WERI-Rb-1 (cell line): ENCODE results near the gene EBNA1BP2.

Experiments
- DNase-seq: peaks from one replicate; pipeline ENCODE4 v3.0.0-alpha.2; 2020
- H3K27ac ChIP-seq: fragments of 250-450 bp; sonication (Bioruptor Pico); 2 replicates; pipeline ENCODE4 v1.5.1; 2020; ENCODE audit warnings: mild to moderate bottlenecking, moderate library complexity
- H3K27me3 ChIP-seq: fragments of 250-450 bp; sonication (Bioruptor Pico); 2 replicates; pipeline ENCODE4 v1.5.1; 2021; ENCODE audit warnings: mild to moderate bottlenecking, low read depth, moderate library complexity; ENCODE audit not compliant: insufficient read depth, severe bottlenecking
- H3K36me3 ChIP-seq: fragments of 250-450 bp; sonication (Bioruptor Pico); 2 replicates; pipeline ENCODE4 v1.5.1; 2020; ENCODE audit warnings: mild to moderate bottlenecking, moderate library complexity
- H3K4me3 ChIP-seq: 2 replicates; pipeline ENCODE4 v1.5.1; 2011; ENCODE audit warnings: low read depth, mild to moderate bottlenecking, control low read depth, low read length
- H3K9me3 ChIP-seq: fragments of 250-450 bp; sonication (Bioruptor Pico); 2 replicates; pipeline ENCODE4 v1.5.1; 2021; ENCODE audit warnings: mild to moderate bottlenecking, moderate library complexity; ENCODE audit not compliant: severe bottlenecking
- TF ChIP-seq, protein P1 (sequence below): IDR thresholded peaks from 2 replicates; pipeline ENCODE4 v1.5.1; 2011; ENCODE audit warnings: low read depth, mild to moderate bottlenecking, control low read depth, inconsistent platforms, low read length

The EBNA1BP2 gene

GRCh38 chr1:43199093-43199726, 27.1 kb upstream of the EBNA1BP2 start:
- Histone ChIP-seq H3K27me3 (no peaks in the 10 kb centered on the region), H3K9me3 (peaks cover 9% of the 10 kb centered on the region), H3K27ac (no peak overlapping the region), H3K36me3 (no peaks in the 10 kb centered on the region), H3K4me3 (no peak overlapping the region)
- DNase-seq: no peak
- TF ChIP-seq, protein P1, sequence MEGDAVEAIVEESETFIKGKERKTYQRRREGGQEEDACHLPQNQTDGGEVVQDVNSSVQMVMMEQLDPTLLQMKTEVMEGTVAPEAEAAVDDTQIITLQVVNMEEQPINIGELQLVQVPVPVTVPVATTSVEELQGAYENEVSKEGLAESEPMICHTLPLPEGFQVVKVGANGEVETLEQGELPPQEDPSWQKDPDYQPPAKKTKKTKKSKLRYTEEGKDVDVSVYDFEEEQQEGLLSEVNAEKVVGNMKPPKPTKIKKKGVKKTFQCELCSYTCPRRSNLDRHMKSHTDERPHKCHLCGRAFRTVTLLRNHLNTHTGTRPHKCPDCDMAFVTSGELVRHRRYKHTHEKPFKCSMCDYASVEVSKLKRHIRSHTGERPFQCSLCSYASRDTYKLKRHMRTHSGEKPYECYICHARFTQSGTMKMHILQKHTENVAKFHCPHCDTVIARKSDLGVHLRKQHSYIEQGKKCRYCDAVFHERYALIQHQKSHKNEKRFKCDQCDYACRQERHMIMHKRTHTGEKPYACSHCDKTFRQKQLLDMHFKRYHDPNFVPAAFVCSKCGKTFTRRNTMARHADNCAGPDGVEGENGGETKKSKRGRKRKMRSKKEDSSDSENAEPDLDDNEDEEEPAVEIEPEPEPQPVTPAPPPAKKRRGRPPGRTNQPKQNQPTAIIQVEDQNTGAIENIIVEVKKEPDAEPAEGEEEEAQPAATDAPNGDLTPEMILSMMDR: no peak

GRCh38 chr1:43197343-43198127, 25.4 kb upstream of the EBNA1BP2 start:
- Histone ChIP-seq H3K4me3 (no peak overlapping the region), H3K27ac (no peak overlapping the region), H3K36me3 (no peaks in the 10 kb centered on the region), H3K9me3 (no peaks in the 10 kb centered on the region), H3K27me3 (no peaks in the 10 kb centered on the region)
- no peak for DNase-seq
- TF ChIP-seq, protein P1: no peak; the same call in 1 of the 2 replicates

GRCh38 chr1:43194509-43194908, 22.4 kb upstream of the EBNA1BP2 start:
- Histone ChIP-seq H3K4me3 (no peak overlapping the region), H3K36me3 (no peaks in the 10 kb centered on the region), H3K27ac (no peak overlapping the region), H3K27me3 (no peaks in the 10 kb centered on the region), H3K9me3 (no peaks in the 10 kb centered on the region)
- DNase-seq: no peak
- TF ChIP-seq, protein P1: no peak

- no peaks in the 10 kb centered on the region for H3K27me3 ChIP-seq
- no peaks in the 10 kb centered on the region for H3K9me3 ChIP-seq
- H3K36me3 ChIP-seq: no peaks in the 10 kb centered on the region
- no peak overlapping the region for H3K4me3 ChIP-seq
- no peak overlapping the region for H3K27ac ChIP-seq
- TF ChIP-seq, protein P1: no peak
- DNase-seq: no peak
Observed at GRCh38 chr1:43188106-43188505, 16.0 kb upstream of the EBNA1BP2 start.

DNA sequence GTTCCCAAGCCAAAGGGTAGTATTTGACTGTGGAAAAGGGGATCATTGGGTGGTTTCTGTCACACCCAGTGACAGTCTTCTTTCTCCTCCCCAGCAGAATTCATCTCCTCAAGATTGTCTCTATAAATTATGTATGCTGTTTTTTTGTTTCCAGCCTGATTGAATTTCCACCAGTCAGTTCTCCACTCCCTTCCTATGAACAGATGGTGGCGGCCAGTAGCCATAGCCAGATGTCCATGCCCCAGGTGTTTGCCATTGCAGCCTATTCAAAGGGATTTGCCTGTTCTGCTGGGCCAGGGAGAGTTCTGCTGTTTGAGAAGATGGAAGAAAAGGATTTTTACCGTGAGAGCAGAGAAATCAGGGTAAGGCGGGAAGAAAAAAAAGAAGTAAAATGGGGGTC, 12.9 kb upstream of the EBNA1BP2 start:
- DNase-seq: peak; percentile 58

More for the DNA sequence above, 12.9 kb upstream of the EBNA1BP2 start:
- H3K27me3 ChIP-seq: no peaks in the 10 kb centered on the region
- H3K9me3 ChIP-seq: no peaks in the 10 kb centered on the region
- no peak overlapping the region for H3K4me3 ChIP-seq
- TF ChIP-seq, protein P1: no peak
- peak overlapping the region; percentile 56 for H3K27ac ChIP-seq
- H3K36me3 ChIP-seq: no peaks in the 10 kb centered on the region
